ENCODE measurements around the gene LDLRAD1.

GRCh38 chr1:54012008-54012325, 6.0 kb downstream of the LDLRAD1 start:
- TF ChIP-seq CTCF (conservative IDR thresholded peaks at IDR 0.05; ENCODE audit: low read depth in 2 of 2), result no peak
- TF ChIP-seq POLR2AphosphoS5 (IDR thresholded peaks at IDR 0.05; ENCODE audit: low read depth), result no peak
- TF ChIP-seq ZNF114 (CRISPR knock-in tag; IDR thresholded peaks at IDR 0.05), result no peak
- TF ChIP-seq REST (IDR thresholded peaks at IDR 0.05; ENCODE audit: unreplicated experiment), result no peak
- TF ChIP-seq EZH2 (IDR thresholded peaks at IDR 0.05; ENCODE audit: low read depth, unreplicated experiment), result no peak
- TF ChIP-seq CREB1 (CRISPR knock-in tag; IDR thresholded peaks at IDR 0.05; ENCODE audit: low read depth), result no peak
- no peak for TF ChIP-seq JUNB (IDR thresholded peaks at IDR 0.05; ENCODE audit: unreplicated experiment)
